Ammon's horn (tissue), 1 donor: ENCODE measurements around the gene ODR4.
"Not testable (repeated sequence)": the region's sequence is repeated elsewhere in the genome, so short reads cannot be mapped to it uniquely, and the experiment has no call there.

Source experiments
- DNase-seq: peaks from one replicate; pipeline ENCODE4 v3.0.0-alpha.2; 2016; ENCODE audit warnings: low spot score

The ODR4 gene

GRCh38 chr1:186375152-186375928, at the start of gene ODR4, which contains the start of gene TPR:
Gene ODR4 (plus strand): TSS chr1:186375838. CDS start chr1:186379786, 3,948 bp downstream.
Gene TPR (minus strand): TSS chr1:186375253. CDS start chr1:186375028, 225 bp downstream.
- peak; percentile 99 for DNase-seq

- DNase-seq, result no peak
Observed at GRCh38 chr1:186326009-186326408, 49.6 kb upstream of the ODR4 start.

GRCh38 chr1:186327331-186327730, 48.3 kb upstream of the ODR4 start:
- DNase-seq, result no peak

- no peak for DNase-seq
Observed at GRCh38 chr1:186330758-186331157, 44.9 kb upstream of the ODR4 start.

- no peak for DNase-seq
Observed at GRCh38 chr1:186337554-186337953, 38.1 kb upstream of the ODR4 start.

- no peak for DNase-seq
Observed at GRCh38 chr1:186340772-186341171, 34.9 kb upstream of the ODR4 start.

- not testable (repeated sequence) for DNase-seq
Observed at GRCh38 chr1:186347837-186348691, 27.6 kb upstream of the ODR4 start.

GRCh38 chr1:186374303-186375151, 1.1 kb upstream of the ODR4 start:
- peak; percentile 13 for DNase-seq

GRCh38 chr1:186375929-186376319, 286 bp downstream of the ODR4 start:
- no peak for DNase-seq

- DNase-seq, result no peak
Observed at GRCh38 chr1:186386725-186387383, 11.2 kb downstream of the ODR4 start.

- DNase-seq, result no peak
Observed at GRCh38 chr1:186390925-186391324, 15.3 kb downstream of the ODR4 start.

GRCh38 chr1:186391841-186392240, 16.2 kb downstream of the ODR4 start:
- DNase-seq, result no peak

- not testable (repeated sequence) for DNase-seq
Observed at GRCh38 chr1:186392711-186393110, 17.1 kb downstream of the ODR4 start.

GRCh38 chr1:186401446-186401845, 25.8 kb downstream of the ODR4 start:
- DNase-seq, result not testable (repeated sequence)

GRCh38 chr1:186403632-186404031, 28.0 kb downstream of the ODR4 start:
- DNase-seq, result no peak

- DNase-seq, result peak; percentile 14
Observed at GRCh38 chr1:186404454-186405051, 28.9 kb downstream of the ODR4 start.

- no peak for DNase-seq
Observed at GRCh38 chr1:186409091-186409490, 33.5 kb downstream of the ODR4 start.

- no peak for DNase-seq
Observed at GRCh38 chr1:186413319-186413718, 37.7 kb downstream of the ODR4 start.

- no peak for DNase-seq
Observed at GRCh38 chr1:186418503-186418902, 42.9 kb downstream of the ODR4 start.

GRCh38 chr1:186420311-186420710, 44.7 kb downstream of the ODR4 start:
- no peak for DNase-seq

GRCh38 chr1:186420923-186421322, 45.3 kb downstream of the ODR4 start:
- no peak for DNase-seq
